IMR-90 (cell line): Measurements from ENCODE around the gene MRPL9. TPM values are rescaled to one million over a fixed set of nuclear protein-coding genes. Genes with fewer than 3 reads are reported as not detected.

Source experiments
- ATAC-seq: fragments of 200-7000 bp; cut with Tn5 transposase; 2 replicates; pipeline ENCODE4 v1.9.1; 2020; ENCODE audit warnings: low read depth, mild to moderate bottlenecking, moderate library complexity
- BruUV-seq: library from RNA; stranded (reverse); fragments of 400-500 nt; replicated peaks from 2 replicates; lab custom pipeline; 2021; lab: Mats Ljungman, UMichigan
- CTCF ChIA-PET: fragments of 300-600 bp; formaldehyde crosslinking; extraction: SDS; loops from one replicate; lab custom pipeline; 2021; ENCODE audit warnings: antibody characterized with exemption; lab: Yijun Ruan, JAX
- POLR2A ChIA-PET: fragments of 300-600 bp; sonication (Branson Sonifier 250); formaldehyde crosslinking; loops from one replicate; lab custom pipeline; 2022; ENCODE audit warnings: antibody characterized with exemption; ENCODE audit not compliant: unreplicated experiment; lab: Charles Lee
- DNase-seq: peaks from one replicate; pipeline ENCODE4 v3.0.0; 2013
- H2AFZ ChIP-seq: replicated peaks from 2 replicates; pipeline ENCODE3; 2013; ENCODE audit warnings: low read length, mild to moderate bottlenecking; ENCODE audit not compliant: poor library complexity
- H2AK5ac ChIP-seq: 2 replicates; pipeline ENCODE4 v1.6.1; 2013; ENCODE audit warnings: low read depth, low read length, inconsistent platforms
- H2AK9ac ChIP-seq: replicated peaks from 2 replicates; pipeline ENCODE3; 2013; ENCODE audit warnings: mild to moderate bottlenecking, low read depth, low read length, moderate library complexity; ENCODE audit not compliant: poor library complexity
- H2BK120ac ChIP-seq: 2 replicates; pipeline ENCODE4 v1.6.1; 2013; ENCODE audit warnings: low read depth, low read length, inconsistent platforms
- H2BK15ac ChIP-seq: 3 replicates; pipeline ENCODE4 v1.6.1; 2013; ENCODE audit warnings: low read depth, low read length, inconsistent platforms
- H2BK20ac ChIP-seq: 2 replicates; pipeline ENCODE4 v1.6.1; 2013; ENCODE audit warnings: low read depth, mild to moderate bottlenecking, inconsistent platforms, low read length, moderate library complexity
- H2BK5ac ChIP-seq: 2 replicates; pipeline ENCODE4 v1.6.1; 2013; ENCODE audit warnings: mild to moderate bottlenecking, low read depth, low read length, inconsistent platforms; ENCODE audit not compliant: poor library complexity, severe bottlenecking
- H3K14ac ChIP-seq: replicated peaks from 2 replicates; pipeline ENCODE4 v1.6.1; 2013; ENCODE audit warnings: low read depth, low read length, inconsistent platforms
- H3K18ac ChIP-seq: 2 replicates; pipeline ENCODE4 v1.6.1; 2013; ENCODE audit warnings: low read depth, low read length, control low read depth
- H3K23ac ChIP-seq: 2 replicates; pipeline ENCODE4 v1.6.1; 2013; ENCODE audit warnings: low read depth, low read length, inconsistent platforms
- H3K27ac ChIP-seq: 2 replicates; pipeline ENCODE4 v1.5.1; 2013; ENCODE audit warnings: mild to moderate bottlenecking, control low read depth, low read length; ENCODE audit not compliant: insufficient read depth
- H3K27me3 ChIP-seq: 2 replicates; pipeline ENCODE4 v1.6.1; 2013; ENCODE audit warnings: low read length; ENCODE audit not compliant: control insufficient read depth, insufficient read depth
- H3K36me3 ChIP-seq: 2 replicates; pipeline ENCODE4 v1.6.1; 2013; ENCODE audit warnings: low read length, mixed read lengths; ENCODE audit not compliant: control insufficient read depth, insufficient read depth
- H3K4ac ChIP-seq: 2 replicates; pipeline ENCODE4 v1.6.1; 2013; ENCODE audit warnings: low read depth, low read length, inconsistent platforms
- H3K4me1 ChIP-seq: 2 replicates; pipeline ENCODE4 v1.6.1; 2013; ENCODE audit warnings: low read length, mixed read lengths; ENCODE audit not compliant: control insufficient read depth, insufficient read depth
- H3K4me2 ChIP-seq: 2 replicates; pipeline ENCODE4 v1.6.1; 2013; ENCODE audit warnings: low read depth, mild to moderate bottlenecking, control low read depth, low read length, moderate library complexity
- H3K4me3 ChIP-seq: 2 replicates; pipeline ENCODE4 v1.5.1; 2013; ENCODE audit warnings: low read depth, mild to moderate bottlenecking, control low read depth, low read length, moderate library complexity; ENCODE audit not compliant: insufficient read depth
- H3K56ac ChIP-seq: 2 replicates; pipeline ENCODE4 v1.6.1; 2013; ENCODE audit warnings: low read length, inconsistent platforms; ENCODE audit not compliant: insufficient read depth; ENCODE audit errors: extremely low read depth
- H3K79me1 ChIP-seq, 2 experiments: 2 replicates each; pipeline ENCODE4 v1.6.1; 2013; ENCODE audit warnings: low read length in 2 of 2, inconsistent platforms in 1 of 2, low read depth in 1 of 2
- H3K9ac ChIP-seq: 2 replicates; pipeline ENCODE4 v1.6.1; 2013; ENCODE audit warnings: low read depth, low read length, control low read depth
- H3K9me1 ChIP-seq: 2 replicates; pipeline ENCODE4 v1.6.1; 2013; ENCODE audit warnings: low read length, inconsistent platforms; ENCODE audit not compliant: insufficient read depth
- H3K9me3 ChIP-seq: 2 replicates; pipeline ENCODE4 v1.6.1; 2013; ENCODE audit warnings: low read length; ENCODE audit not compliant: control insufficient read depth, insufficient read depth
- H4K20me1 ChIP-seq: 2 replicates; pipeline ENCODE4 v1.6.1; 2013; ENCODE audit warnings: low read length, inconsistent platforms; ENCODE audit not compliant: insufficient read depth
- H4K5ac ChIP-seq: 2 replicates; pipeline ENCODE4 v1.6.1; 2013; ENCODE audit warnings: mild to moderate bottlenecking, low read depth, low read length, control low read depth
- H4K8ac ChIP-seq, 2 experiments: 2 replicates each; pipeline ENCODE4 v1.6.1; 2013; ENCODE audit warnings: low read depth in 2 of 2, low read length in 2 of 2, control low read depth in 1 of 2, inconsistent platforms in 1 of 2
- H4K91ac ChIP-seq: 2 replicates; pipeline ENCODE4 v1.6.1; 2013; ENCODE audit warnings: low read depth, low read length, inconsistent platforms; ENCODE audit not compliant: insufficient read depth
- BHLHE40 ChIP-seq: fragments of 150-350 bp; IDR thresholded peaks from 2 replicates; pipeline ENCODE4 v1.6.1; 2016; ENCODE audit warnings: mild to moderate bottlenecking, low read depth, low read length
- ELK1 ChIP-seq: fragments of 150-350 bp; IDR thresholded peaks from 2 replicates; pipeline ENCODE4 v1.6.1; 2016; ENCODE audit warnings: low read depth, mild to moderate bottlenecking, low read length, moderate library complexity, borderline replicate concordance
- FOS ChIP-seq: fragments of 150-350 bp; IDR thresholded peaks from 2 replicates; pipeline ENCODE4 v1.6.1; 2016; ENCODE audit warnings: low read depth, low read length
- MAFK ChIP-seq: IDR thresholded peaks from 2 replicates; pipeline ENCODE4 v1.6.1; 2012; ENCODE audit warnings: low read depth, low read length, improper control_type of control experiment
- MAZ ChIP-seq: IDR thresholded peaks from 2 replicates; pipeline ENCODE4 v1.6.1; 2012; ENCODE audit warnings: low read depth, mild to moderate bottlenecking, low read length, improper control_type of control experiment, moderate library complexity, borderline replicate concordance
- MXI1 ChIP-seq: IDR thresholded peaks from 2 replicates; pipeline ENCODE4 v1.6.1; 2012; ENCODE audit warnings: low read depth, mild to moderate bottlenecking, low read length, moderate library complexity, borderline replicate concordance
- NFE2L2 ChIP-seq: fragments of 150-350 bp; IDR thresholded peaks from 2 replicates; pipeline ENCODE4 v1.6.1; 2016; ENCODE audit warnings: low read depth, mild to moderate bottlenecking, low read length
- POLR2A ChIP-seq: IDR thresholded peaks from 2 replicates; pipeline ENCODE4 v1.6.1; 2012; ENCODE audit warnings: mild to moderate bottlenecking, low read depth, low read length
- RAD21 ChIP-seq: IDR thresholded peaks from 2 replicates; pipeline ENCODE4 v1.6.1; 2012; ENCODE audit warnings: low read length, improper control_type of control experiment
- RCOR1 ChIP-seq: IDR thresholded peaks from 2 replicates; pipeline ENCODE4 v1.6.1; 2012; ENCODE audit warnings: mild to moderate bottlenecking, low read length, improper control_type of control experiment; ENCODE audit not compliant: insufficient replicate concordance
- SMC3 ChIP-seq: fragments of 150-350 bp; IDR thresholded peaks from 2 replicates; pipeline ENCODE4 v1.6.1; 2016; ENCODE audit warnings: low read depth, mild to moderate bottlenecking, antibody characterized with exemption, low read length, moderate library complexity
- dilution Hi-C: fragments of 300-500 bp; cut with HindIII; formaldehyde crosslinking; loops from one replicate; pipeline ENCODE4 v1.14.3; 2018; ENCODE audit warnings: low sequenced_read_pairs; ENCODE audit not compliant: unreplicated experiment
- in situ Hi-C: fragments of 300-500 bp; cut with MboI; formaldehyde crosslinking; loops from 3 replicates; pipeline ENCODE4 v1.14.3; 2019; ENCODE audit warnings: low sequenced_read_pairs, inconsistent platforms, mixed read lengths
- intact Hi-C: fragments of 100-400 bp; cut with micrococcal nuclease; formaldehyde crosslinking; loops from 2 replicates; pipeline ENCODE4 v1.10.0; 2022
- polyA plus RNA-seq, 3 experiments: library from polyadenylated mRNA; depleted of rRNA; stranded (reverse); fragments of >200 nt; gene quantifications; 2 replicates each; pipeline ENCODE4 v1.2.3, GENCODE V29; 2012; ENCODE audit warnings: low replicate concordance in 1 of 3
- total RNA-seq: library from RNA; depleted of rRNA; stranded (reverse); fragments of >200 nt; gene quantifications from 2 replicates; pipeline ENCODE4 v1.2.3, GENCODE V29; 2012
- TF ChIP-seq, protein P1 (sequence below): fragments of 150-350 bp; IDR thresholded peaks from 2 replicates; pipeline ENCODE4 v1.6.1; 2017; ENCODE audit warnings: mild to moderate bottlenecking, antibody characterized with exemption, low read length, low read depth

The MRPL9 gene
- total and polyA plus RNA-seq, 2 of the 4 experiments (the other 2 are of a cell fraction): 65.4 to 87.5 TPM

- Histone ChIP-seq H2AK5ac (no peak overlapping the region), H4K8ac (no peak overlapping the region), H3K79me1 (no peaks in the 10 kb centered on the region), H4K20me1 (no peaks in the 10 kb centered on the region), H2BK5ac (no peak overlapping the region), H3K56ac (no peak overlapping the region), H3K4me2 (no peak overlapping the region), H3K4ac (no peak overlapping the region), H3K9ac (no peak overlapping the region), H3K9me3 (no peaks in the 10 kb centered on the region), H3K27me3 (peaks cover 87% of the 10 kb centered on the region), H3K9me1 (no peaks in the 10 kb centered on the region), H3K18ac (no peak overlapping the region), H3K27ac (no peak overlapping the region), H2BK120ac (no peak overlapping the region), H2BK20ac (no peak overlapping the region), H3K4me1 (no peaks in the 10 kb centered on the region), H2BK15ac (no peak overlapping the region), H2AK9ac (no peak overlapping the region), H2AFZ (no peak overlapping the region), H4K5ac (no peak overlapping the region), H3K14ac (no peak overlapping the region), H3K36me3 (no peaks in the 10 kb centered on the region), H3K23ac (no peak overlapping the region), H3K4me3 (no peak overlapping the region), H4K91ac (no peak overlapping the region)
- CTCF ChIA-PET: no interaction called here
- dilution Hi-C loops (no loop called here), in situ Hi-C loops (no loop called here), intact Hi-C loops (no loop called here)
- ATAC-seq (no peak), DNase-seq (no peak)
- POLR2A ChIA-PET: no interaction called here
- no TSS peak for BruUV-seq
- TF ChIP-seq BHLHE40 (no peak), ELK1 (no peak), FOS (no peak), RCOR1 (no peak), MAZ (no peak), MAFK (no peak), POLR2A (no peak), RAD21 (no peak), NFE2L2 (no peak), MXI1 (no peak), SMC3 (no peak)
- TF ChIP-seq, protein P1, sequence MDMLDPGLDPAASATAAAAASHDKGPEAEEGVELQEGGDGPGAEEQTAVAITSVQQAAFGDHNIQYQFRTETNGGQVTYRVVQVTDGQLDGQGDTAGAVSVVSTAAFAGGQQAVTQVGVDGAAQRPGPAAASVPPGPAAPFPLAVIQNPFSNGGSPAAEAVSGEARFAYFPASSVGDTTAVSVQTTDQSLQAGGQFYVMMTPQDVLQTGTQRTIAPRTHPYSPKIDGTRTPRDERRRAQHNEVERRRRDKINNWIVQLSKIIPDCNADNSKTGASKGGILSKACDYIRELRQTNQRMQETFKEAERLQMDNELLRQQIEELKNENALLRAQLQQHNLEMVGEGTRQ: no peak
These were observed 39.9 kb upstream of the MRPL9 start for GRCh38 chr1:151803164-151803563.
